Epithelial cell of proximal tubule (primary cell): ENCODE measurements around the gene DNAJA4. TPM values are rescaled to one million over a fixed set of nuclear protein-coding genes. Genes with fewer than 3 reads are reported as not detected.

Experiments
- DNase-seq: peaks from one replicate; pipeline ENCODE4 v3.0.0-alpha.2; 2011; ENCODE audit warnings: low read depth
- H3K4me3 ChIP-seq: 2 replicates; pipeline ENCODE4 v1.5.1; 2011; ENCODE audit warnings: low read depth, mild to moderate bottlenecking, low read length
- CTCF ChIP-seq: conservative IDR thresholded peaks from 2 replicates; pipeline ENCODE4 v1.5.1; 2012; ENCODE audit warnings: low read depth, mild to moderate bottlenecking, low read length
- total RNA-seq: library from RNA; depleted of rRNA; stranded (reverse); fragments of >200 nt; gene quantifications from 2 replicates; pipeline ENCODE4 v1.2.3, GENCODE V29; 2015

Gene DNAJA4
- total RNA-seq, 1 donor from 2014 or later = 10.2 TPM

- H3K4me3 ChIP-seq = no peak overlapping the region
- TF ChIP-seq CTCF = no peak
- DNase-seq = no peak
Measured at GRCh38 chr15:78256044-78256437, 8.3 kb upstream of the DNAJA4 start.

GRCh38 chr15:78257681-78258080, 6.7 kb upstream of the DNAJA4 start:
- H3K4me3 ChIP-seq = no peak overlapping the region
- no peak for TF ChIP-seq CTCF
- DNase-seq = no peak

- no peak for TF ChIP-seq CTCF
- no peak overlapping the region for H3K4me3 ChIP-seq
- no peak for DNase-seq
Measured at GRCh38 chr15:78259232-78259631, 5.1 kb upstream of the DNAJA4 start.

- H3K4me3 ChIP-seq = no peak overlapping the region
Measured at GRCh38 chr15:78260489-78260888, 3.9 kb upstream of the DNAJA4 start.

GRCh38 chr15:78261062-78261461, 3.3 kb upstream of the DNAJA4 start:
- no peak overlapping the region for H3K4me3 ChIP-seq
- no peak for DNase-seq
- no peak for TF ChIP-seq CTCF

More at GRCh38 chr15:78260489-78260888, 3.9 kb upstream of the DNAJA4 start:
- DNase-seq = no peak
- TF ChIP-seq CTCF = no peak

- no peak for TF ChIP-seq CTCF
- DNase-seq = no peak
- H3K4me3 ChIP-seq = no peak overlapping the region
Measured at GRCh38 chr15:78263351-78263781, 996 bp upstream of the DNAJA4 start.

GRCh38 chr15:78263907-78264303, 457 bp upstream of the DNAJA4 start:
- peak overlapping the region; percentile 74 for H3K4me3 ChIP-seq
- DNase-seq = no peak
- no peak for TF ChIP-seq CTCF
